SK-N-MC (cell line): ENCODE measurements around the gene INSIG1.

Source experiments
- EZH2 ChIP-seq: fragments of 200-600 bp; sonication (generic); IDR thresholded peaks from one replicate; pipeline ENCODE4 v1.6.1; 2017; ENCODE audit warnings: antibody characterized with exemption
- POLR2AphosphoS5 ChIP-seq: IDR thresholded peaks from 2 replicates; pipeline ENCODE4 v1.6.1; 2012; ENCODE audit warnings: mild to moderate bottlenecking, low read depth, low read length, borderline replicate concordance

DNA sequence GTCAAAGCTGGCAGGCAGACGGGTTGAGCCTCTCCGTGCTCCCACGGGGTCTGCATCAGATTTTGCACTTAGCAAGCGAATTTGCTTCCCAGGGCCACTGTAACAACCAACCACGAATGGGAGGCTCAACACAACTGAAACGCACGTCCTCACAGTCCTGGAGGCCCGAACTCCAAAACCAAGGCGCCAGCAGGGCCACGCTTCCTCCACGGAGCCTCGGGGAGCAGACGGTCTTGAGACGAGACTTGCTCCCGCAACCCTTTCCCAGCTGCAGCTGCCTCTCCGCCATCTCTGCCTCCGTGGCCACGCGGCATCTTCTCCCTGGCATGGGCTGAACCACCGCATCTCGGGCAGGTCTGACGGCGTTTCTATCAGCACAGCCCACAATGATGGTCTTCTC, 30.2 kb upstream of the INSIG1 start:
- no peak for TF ChIP-seq EZH2
- TF ChIP-seq POLR2AphosphoS5 = no peak
